Epithelial cell of proximal tubule (primary cell): ENCODE results near the gene HDAC4. TPM values are rescaled to one million over a fixed set of nuclear protein-coding genes. Genes with fewer than 3 reads are reported as not detected.

Experiments used
- DNase-seq: peaks from one replicate; pipeline ENCODE4 v3.0.0-alpha.2; 2011; ENCODE audit warnings: low read depth
- H3K4me3 ChIP-seq: 2 replicates; pipeline ENCODE4 v1.5.1; 2011; ENCODE audit warnings: low read depth, mild to moderate bottlenecking, low read length
- total RNA-seq: library from RNA; depleted of rRNA; stranded (reverse); fragments of >200 nt; gene quantifications from 2 replicates; pipeline ENCODE4 v1.2.3, GENCODE V29; 2015
- TF ChIP-seq, protein P1 (sequence below): conservative IDR thresholded peaks from 2 replicates; pipeline ENCODE4 v1.5.1; 2012; ENCODE audit warnings: low read depth, mild to moderate bottlenecking, low read length

Gene HDAC4
- total RNA-seq, 1 donor from 2014 or later: 23.2 TPM

DNA sequence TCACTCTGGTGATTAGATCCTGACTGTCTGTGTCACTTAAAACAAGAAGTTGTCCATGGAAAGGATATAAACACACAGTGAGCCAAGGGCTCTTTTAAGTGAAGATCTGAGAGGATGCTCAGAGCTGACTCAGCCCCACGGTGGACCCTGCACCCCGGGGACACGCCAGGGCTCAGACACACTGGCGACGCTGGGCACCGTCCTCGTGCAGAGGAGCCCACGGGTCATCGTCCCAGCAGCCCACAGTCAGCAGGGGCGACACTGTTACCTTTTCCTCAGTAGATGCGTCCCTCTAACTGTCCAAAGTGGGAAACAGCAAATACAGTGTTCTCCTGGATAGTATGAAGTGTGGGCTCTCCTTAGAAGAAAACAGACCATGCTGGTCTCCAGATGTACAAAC lies 225.6 kb downstream of the HDAC4 start:
- DNase-seq: no peak
- TF ChIP-seq, protein P1, sequence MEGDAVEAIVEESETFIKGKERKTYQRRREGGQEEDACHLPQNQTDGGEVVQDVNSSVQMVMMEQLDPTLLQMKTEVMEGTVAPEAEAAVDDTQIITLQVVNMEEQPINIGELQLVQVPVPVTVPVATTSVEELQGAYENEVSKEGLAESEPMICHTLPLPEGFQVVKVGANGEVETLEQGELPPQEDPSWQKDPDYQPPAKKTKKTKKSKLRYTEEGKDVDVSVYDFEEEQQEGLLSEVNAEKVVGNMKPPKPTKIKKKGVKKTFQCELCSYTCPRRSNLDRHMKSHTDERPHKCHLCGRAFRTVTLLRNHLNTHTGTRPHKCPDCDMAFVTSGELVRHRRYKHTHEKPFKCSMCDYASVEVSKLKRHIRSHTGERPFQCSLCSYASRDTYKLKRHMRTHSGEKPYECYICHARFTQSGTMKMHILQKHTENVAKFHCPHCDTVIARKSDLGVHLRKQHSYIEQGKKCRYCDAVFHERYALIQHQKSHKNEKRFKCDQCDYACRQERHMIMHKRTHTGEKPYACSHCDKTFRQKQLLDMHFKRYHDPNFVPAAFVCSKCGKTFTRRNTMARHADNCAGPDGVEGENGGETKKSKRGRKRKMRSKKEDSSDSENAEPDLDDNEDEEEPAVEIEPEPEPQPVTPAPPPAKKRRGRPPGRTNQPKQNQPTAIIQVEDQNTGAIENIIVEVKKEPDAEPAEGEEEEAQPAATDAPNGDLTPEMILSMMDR: no peak

GRCh38 chr2:239173301-239173700 lies 227.5 kb downstream of the HDAC4 start:
- no peak for DNase-seq
- H3K4me3 ChIP-seq: no peak overlapping the region
- TF ChIP-seq, protein P1: no peak

More for the DNA sequence above, 225.6 kb downstream of the HDAC4 start:
- H3K4me3 ChIP-seq: no peak overlapping the region

GRCh38 chr2:239171643-239172042 lies 229.2 kb downstream of the HDAC4 start:
- TF ChIP-seq, protein P1: no peak
- H3K4me3 ChIP-seq: no peak overlapping the region
- no peak for DNase-seq

DNA sequence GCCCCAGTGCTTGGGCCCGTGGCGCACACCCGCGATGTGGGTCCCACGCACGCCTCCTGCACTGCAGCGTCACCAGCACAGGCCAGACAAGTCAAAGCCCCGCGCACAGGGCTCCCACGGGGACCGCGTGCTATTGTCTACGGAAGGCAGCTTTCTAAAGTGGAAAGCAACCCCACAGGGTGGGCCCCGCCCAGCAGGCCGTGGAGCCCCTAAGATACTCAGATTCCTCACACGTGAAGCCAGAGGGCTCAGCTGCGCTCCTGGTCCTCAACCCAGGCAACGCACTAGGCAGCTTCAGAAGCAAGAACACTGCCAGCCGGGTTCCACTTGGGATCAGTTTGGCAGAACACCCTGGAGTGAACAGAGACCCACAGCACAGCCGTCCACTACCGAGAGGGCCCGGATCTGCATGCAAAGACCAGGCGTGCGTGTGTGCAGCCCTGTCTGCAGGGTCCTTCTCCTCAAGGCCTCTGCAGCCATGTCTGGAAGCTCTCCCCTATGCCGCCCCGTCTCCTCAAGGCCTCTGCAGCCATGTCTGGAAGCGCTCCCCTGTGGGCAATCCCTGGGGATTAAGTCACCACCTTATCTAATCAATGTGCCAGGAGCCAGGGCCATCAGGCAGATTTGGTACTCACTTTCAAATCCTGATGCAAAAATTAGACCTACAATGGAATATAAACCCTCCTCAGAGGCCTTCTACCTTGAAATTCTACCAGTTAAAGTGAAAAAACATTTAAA lies 231.3 kb downstream of the HDAC4 start:
- TF ChIP-seq, protein P1: no peak
- DNase-seq: no peak
- no peak overlapping the region for H3K4me3 ChIP-seq

- DNase-seq: no peak
- TF ChIP-seq, protein P1: no peak
- no peak overlapping the region for H3K4me3 ChIP-seq
Observed at GRCh38 chr2:239168575-239168974, 232.2 kb downstream of the HDAC4 start.

DNA sequence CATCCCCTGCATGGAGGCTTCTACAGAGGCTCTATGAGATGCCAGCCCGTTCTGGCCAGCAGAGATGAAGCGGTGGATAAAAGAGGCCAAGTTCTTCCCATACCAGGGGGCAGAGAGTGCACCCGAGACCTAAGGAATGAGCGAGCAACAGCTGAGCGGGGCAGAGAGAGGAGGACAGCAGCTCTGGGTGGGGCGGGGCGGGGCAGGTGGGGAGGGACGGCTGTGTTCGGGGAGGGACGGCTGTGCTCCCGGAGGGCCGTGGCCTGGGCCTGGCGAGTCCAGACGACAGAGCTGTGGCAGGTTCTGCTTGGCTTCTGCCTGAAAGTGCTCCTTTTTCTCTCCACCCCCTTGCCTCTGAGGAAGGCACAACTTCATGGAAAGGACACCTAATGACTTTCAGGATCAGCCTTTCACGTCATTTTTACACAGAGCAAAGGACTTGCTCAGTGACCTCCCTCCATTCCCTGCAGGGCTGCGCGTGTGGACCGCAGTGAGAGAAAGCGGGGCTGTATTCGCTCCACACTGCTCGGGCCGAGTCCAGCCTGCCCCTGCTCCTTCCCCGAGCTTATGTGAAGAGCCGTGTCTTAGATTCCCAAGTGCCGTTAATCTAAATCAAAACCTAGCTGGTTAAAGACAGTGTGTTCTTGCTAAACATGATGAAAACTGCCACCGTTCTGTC lies 232.9 kb downstream of the HDAC4 start:
- TF ChIP-seq, protein P1: no peak
- no peak for DNase-seq

More for the DNA sequence above, 232.9 kb downstream of the HDAC4 start:
- H3K4me3 ChIP-seq: no peak overlapping the region
